T-helper 17 cell (primary cell): ENCODE measurements around the gene GAB1. TPM values are rescaled to one million over a fixed set of nuclear protein-coding genes. Genes with fewer than 3 reads are reported as not detected.

Experiments
- ATAC-seq: fragments of 150-1000 bp; cut with Tn5 transposase; 2 replicates; pipeline ENCODE4 v1.10.0; 2021; ENCODE audit warnings: mild to moderate bottlenecking, moderate library complexity
- DNase-seq, 3 donors: peaks; one replicate each; pipeline versions ENCODE4 v3.0.0 to v3.0.0-alpha.2; 2020 to 2021
- H3K9me3 ChIP-seq: one replicate; pipeline ENCODE4 v1.7.0; 2013; ENCODE audit warnings: low read length, mild to moderate bottlenecking; ENCODE audit not compliant: control insufficient read depth, poor library complexity, severe bottlenecking
- H3K27ac Mint-ChIP-seq: one replicate; pipeline ENCODE4 v1.8.0; 2022; ENCODE audit warnings: mild to moderate bottlenecking, moderate library complexity, mixed read lengths
- H3K27me3 Mint-ChIP-seq: one replicate; pipeline ENCODE4 v1.8.0; 2022; ENCODE audit warnings: mixed read lengths
- H3K36me3 Mint-ChIP-seq: one replicate; pipeline ENCODE4 v1.8.0; 2022; ENCODE audit warnings: low read depth, mixed read lengths
- H3K4me1 Mint-ChIP-seq: one replicate; pipeline ENCODE4 v1.8.0; 2022; ENCODE audit warnings: mild to moderate bottlenecking, mixed read lengths
- H3K4me3 Mint-ChIP-seq: one replicate; pipeline ENCODE4 v1.8.0; 2022; ENCODE audit warnings: mild to moderate bottlenecking, moderate library complexity, mixed read lengths
- total RNA-seq, 4 donors: library from RNA in 2 of 4; stranded (reverse) in 2 of 4; gene quantifications; one replicate each; pipeline ENCODE4 v1.2.3 and lab custom pipeline; 2022 to 2026

The GAB1 gene
- total RNA-seq, 2 donors from 2014 or later, result 2.0 to 3.5 TPM

DNA sequence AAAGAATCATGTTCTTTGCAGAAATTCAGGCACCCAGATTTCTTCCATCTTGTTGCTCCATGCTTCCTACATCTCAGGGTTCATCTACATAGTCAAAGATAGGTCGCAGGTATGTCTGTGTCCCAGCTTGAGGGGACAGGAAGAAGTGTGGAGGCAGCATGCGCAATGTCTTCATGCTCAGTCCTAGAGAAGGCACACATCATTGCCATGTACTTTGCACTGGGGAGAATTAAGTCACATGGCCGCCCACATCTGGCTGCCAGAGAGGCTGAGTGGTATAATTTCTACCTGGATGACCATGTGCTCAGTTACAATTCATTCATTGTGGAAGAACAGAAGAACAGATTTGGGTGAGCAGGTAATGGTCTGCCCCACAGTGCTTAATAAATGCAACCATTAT is 54.1 kb downstream of the GAB1 start:
- Mint-ChIP-seq H3K4me1 (no peaks in the 10 kb centered on the region), H3K27ac (no peak overlapping the region), H3K27me3 (peaks cover 54% of the 10 kb centered on the region), H3K36me3 (peaks cover 2% of the 10 kb centered on the region), H3K4me3 (no peak overlapping the region)
- ATAC-seq, result no peak
- DNase-seq, result no peak
- no peaks in the 10 kb centered on the region for H3K9me3 ChIP-seq

DNA sequence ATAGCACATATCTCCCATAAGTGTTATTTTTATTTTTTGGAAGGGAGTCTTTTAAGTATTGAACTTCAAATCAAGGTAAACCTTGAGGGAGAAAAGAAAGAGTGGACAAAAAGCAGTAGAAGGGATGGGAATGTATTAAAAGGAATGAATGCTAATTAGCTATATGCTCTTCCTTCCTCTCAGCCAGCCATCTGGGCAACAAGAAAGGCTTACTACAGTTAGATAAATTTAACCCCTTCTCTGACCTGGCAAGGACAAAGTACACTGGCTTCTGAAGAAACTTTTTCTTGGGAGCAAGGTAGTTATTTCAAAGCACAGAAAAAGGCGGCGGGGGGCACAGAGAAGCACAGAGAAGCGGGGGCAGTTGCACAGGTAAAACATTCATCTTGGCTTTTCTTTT is 54.6 kb downstream of the GAB1 start:
- Mint-ChIP-seq H3K4me3 (no peak overlapping the region), H3K27me3 (peaks cover 59% of the 10 kb centered on the region), H3K27ac (no peak overlapping the region), H3K4me1 (no peaks in the 10 kb centered on the region), H3K36me3 (peaks cover 2% of the 10 kb centered on the region)
- no peaks in the 10 kb centered on the region for H3K9me3 ChIP-seq
- ATAC-seq (no peak), DNase-seq (no peak)

DNA sequence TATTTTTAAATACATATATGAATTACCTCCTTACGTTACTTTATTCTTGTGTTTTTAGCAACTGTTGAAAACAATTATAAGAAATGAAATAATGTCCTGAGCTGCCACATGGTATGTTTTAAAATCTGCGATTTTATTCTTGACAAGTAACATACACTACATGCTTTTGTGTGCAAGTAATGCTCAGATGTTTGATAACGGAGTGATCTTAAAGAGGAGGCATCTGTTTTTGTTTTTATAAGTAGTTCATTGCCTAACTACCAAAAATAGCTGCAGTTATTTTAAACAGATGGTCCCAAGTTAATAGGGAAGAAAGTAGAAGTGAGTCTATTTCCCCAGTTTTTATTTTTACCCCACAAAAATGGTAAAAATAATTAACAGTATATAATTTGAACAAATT is 55.2 kb downstream of the GAB1 start:
- no peak overlapping the region for H3K4me3 Mint-ChIP-seq
- no peak for DNase-seq
- H3K36me3 Mint-ChIP-seq, result peaks cover 2% of the 10 kb centered on the region
- H3K27me3 Mint-ChIP-seq, result peaks cover 65% of the 10 kb centered on the region
- H3K9me3 ChIP-seq, result no peaks in the 10 kb centered on the region
- H3K4me1 Mint-ChIP-seq, result no peaks in the 10 kb centered on the region
- no peak overlapping the region for H3K27ac Mint-ChIP-seq
- ATAC-seq, result no peak

DNA sequence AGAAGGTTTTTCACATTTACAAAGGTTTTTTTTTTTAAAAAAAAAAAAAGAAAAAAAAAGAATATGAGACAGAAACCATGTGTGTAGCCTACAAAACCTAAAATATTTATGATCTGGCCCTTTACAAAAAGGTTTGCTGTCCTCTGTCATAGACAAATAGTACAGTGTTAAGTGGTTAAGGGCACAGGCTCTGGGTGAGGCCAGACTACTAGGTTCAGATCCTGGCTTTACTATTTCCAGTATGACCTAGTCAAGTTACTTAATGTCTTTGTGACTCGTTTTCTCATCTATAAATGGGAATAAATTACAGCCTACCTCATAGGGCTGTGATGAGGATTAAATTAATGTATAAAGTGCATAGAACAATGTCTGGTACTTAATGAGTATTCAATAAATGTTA is 56.5 kb downstream of the GAB1 start:
- Mint-ChIP-seq H3K4me3 (no peak overlapping the region), H3K27me3 (peaks cover 59% of the 10 kb centered on the region), H3K36me3 (no peaks in the 10 kb centered on the region), H3K4me1 (no peaks in the 10 kb centered on the region), H3K27ac (no peak overlapping the region)
- H3K9me3 ChIP-seq, result no peaks in the 10 kb centered on the region
- ATAC-seq (no peak), DNase-seq (no peak)

DNA sequence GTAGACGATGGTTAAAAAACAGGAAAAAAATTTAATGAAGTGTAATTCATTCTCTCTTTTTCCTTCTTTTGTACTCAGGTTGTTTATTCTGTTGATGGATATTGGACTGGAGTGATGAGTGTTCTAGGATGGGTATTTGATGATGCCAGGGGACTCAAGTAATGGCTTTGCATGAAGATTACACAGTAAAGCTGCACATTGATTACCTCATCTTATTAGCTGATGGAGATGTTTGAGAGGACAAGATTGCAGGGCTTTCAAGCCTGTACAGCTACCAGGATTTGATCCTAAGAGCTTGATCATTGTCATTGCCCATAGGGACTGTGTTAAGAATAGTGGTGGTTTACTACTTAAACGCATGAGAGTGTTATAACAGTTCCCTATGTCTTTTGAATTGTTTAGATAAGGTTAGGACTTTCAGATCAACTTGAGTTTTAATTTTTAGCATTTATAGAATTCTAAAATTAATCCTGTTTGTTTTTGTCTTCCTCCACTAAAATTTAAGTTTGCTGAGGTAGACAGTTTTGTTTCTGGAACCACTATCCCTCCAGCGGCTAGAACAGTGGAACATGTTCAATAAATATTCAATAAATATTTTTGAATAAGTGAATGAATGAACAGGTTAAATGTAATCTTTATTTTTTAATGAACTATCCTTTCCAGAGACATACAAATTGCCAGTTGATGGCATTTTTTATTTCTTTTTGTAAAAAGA is 58.2 kb downstream of the GAB1 start:
- no peaks in the 10 kb centered on the region for H3K9me3 ChIP-seq
- no peaks in the 10 kb centered on the region for H3K36me3 Mint-ChIP-seq
- H3K4me1 Mint-ChIP-seq, result peaks cover 3% of the 10 kb centered on the region
- no peak overlapping the region for H3K4me3 Mint-ChIP-seq
- no peak overlapping the region for H3K27ac Mint-ChIP-seq
- ATAC-seq (no peak), DNase-seq (no peak)
- H3K27me3 Mint-ChIP-seq, result peaks cover 45% of the 10 kb centered on the region

DNA sequence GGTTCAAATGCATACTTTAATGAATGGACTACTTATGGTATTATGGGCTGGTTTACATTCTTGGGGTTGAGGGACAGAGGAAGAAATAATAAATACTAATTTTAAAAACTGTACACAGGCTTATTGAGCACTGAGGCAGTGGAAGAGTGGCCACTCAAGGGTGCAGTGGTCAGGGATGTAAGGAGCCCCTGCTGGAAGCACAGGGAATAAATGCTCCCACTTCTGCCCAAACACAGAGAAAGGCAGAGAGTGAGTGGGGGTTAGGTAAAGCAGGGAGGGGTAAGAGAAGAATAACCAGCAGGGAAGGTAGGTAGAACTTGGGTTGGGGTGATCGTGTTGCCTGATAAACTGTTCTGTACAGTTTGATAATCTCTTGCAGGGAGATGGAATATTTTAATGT is 60.0 kb downstream of the GAB1 start:
- DNase-seq (no peak), ATAC-seq (no peak)
- H3K27ac Mint-ChIP-seq, result no peak overlapping the region
- no peaks in the 10 kb centered on the region for H3K36me3 Mint-ChIP-seq
- peaks cover 31% of the 10 kb centered on the region for H3K27me3 Mint-ChIP-seq
- no peaks in the 10 kb centered on the region for H3K9me3 ChIP-seq
- no peak overlapping the region for H3K4me3 Mint-ChIP-seq
- H3K4me1 Mint-ChIP-seq, result peaks cover 3% of the 10 kb centered on the region

DNA sequence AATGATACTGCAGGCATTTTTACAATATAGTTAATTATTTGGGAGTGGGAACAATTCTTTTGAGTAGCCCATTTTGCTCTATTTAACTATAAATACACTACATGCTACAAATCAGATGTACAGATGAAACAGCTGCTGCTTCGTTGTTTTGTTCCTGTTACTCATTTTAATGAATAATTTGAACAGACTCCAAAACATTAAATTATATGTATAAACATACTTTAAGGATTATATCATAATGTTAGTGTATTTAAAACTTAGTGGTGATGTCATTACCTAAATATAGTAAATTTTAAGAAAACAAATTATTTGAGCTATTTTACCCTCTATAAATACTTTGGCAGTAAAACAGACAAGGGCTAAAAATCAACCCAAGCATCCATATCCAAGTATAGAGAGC is 60.7 kb downstream of the GAB1 start:
- Mint-ChIP-seq H3K4me1 (peaks cover 3% of the 10 kb centered on the region), H3K36me3 (no peaks in the 10 kb centered on the region), H3K4me3 (no peak overlapping the region), H3K27ac (no peak overlapping the region), H3K27me3 (peaks cover 31% of the 10 kb centered on the region)
- ATAC-seq (no peak), DNase-seq (no peak)
- H3K9me3 ChIP-seq, result no peaks in the 10 kb centered on the region

DNA sequence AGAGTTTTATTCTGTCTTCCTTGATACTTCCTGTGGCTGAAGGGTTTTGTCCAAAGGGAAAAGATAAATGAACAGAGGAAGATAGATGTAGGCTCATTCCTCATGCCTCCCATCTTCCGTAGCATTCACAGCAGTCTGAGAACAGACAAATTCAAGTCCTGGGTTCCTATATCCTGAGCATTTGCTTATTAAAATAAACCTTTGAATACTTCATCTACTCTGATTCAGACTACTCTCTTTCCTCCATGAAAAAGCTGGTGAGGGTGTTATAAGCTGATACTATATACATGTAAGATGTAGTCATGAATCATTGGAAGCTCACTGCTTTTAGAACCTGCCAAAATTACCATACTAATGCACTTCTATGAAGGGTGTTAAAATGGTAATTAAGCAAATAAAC is 61.2 kb downstream of the GAB1 start:
- peaks cover 3% of the 10 kb centered on the region for H3K4me1 Mint-ChIP-seq
- H3K9me3 ChIP-seq, result no peaks in the 10 kb centered on the region
- no peak overlapping the region for H3K4me3 Mint-ChIP-seq
- peaks cover 31% of the 10 kb centered on the region for H3K27me3 Mint-ChIP-seq
- no peak for ATAC-seq
- no peak for DNase-seq
- no peak overlapping the region for H3K27ac Mint-ChIP-seq
- no peaks in the 10 kb centered on the region for H3K36me3 Mint-ChIP-seq

DNA sequence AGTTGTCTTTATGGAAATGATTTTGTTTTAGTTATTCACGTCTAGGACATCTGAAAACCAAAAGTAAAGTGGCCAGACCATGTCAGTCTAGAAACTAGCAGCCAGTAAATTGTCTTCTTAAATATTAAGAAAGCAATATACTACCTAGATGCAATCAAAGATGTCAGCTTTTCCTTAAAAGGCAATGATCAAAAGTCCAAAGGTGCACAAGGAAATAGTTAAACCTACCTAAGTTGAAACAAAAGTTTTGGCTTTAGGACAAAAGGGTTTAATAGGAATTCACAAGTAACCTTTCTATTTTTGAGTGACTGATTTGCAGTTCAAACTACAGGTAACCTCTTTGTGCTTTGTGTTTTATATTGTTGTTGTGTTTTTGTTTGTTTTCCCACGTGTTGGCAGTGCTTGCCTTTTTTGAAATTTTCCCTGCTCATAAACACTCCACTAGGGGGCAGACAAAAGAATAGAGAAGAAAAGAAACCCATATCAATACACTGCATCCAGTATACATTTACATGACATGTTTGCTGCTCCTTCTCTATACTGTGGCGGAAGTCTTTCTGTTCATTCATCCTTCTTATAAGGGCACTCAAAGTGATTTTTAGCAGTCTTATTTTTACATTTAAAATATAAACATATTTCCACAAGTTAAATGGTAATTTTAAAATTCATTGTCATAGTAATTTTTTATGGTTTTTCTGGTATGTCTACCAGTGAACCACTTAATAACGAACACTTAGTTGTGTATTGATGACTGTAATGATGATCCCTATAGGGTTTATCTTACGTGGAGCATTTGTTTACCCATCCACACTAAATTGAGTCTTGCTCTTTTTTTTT is 62.7 kb downstream of the GAB1 start:
- H3K27me3 Mint-ChIP-seq, result peaks cover 29% of the 10 kb centered on the region
- peaks cover 9% of the 10 kb centered on the region for H3K4me1 Mint-ChIP-seq
- peak; percentile 72 for ATAC-seq

DNA sequence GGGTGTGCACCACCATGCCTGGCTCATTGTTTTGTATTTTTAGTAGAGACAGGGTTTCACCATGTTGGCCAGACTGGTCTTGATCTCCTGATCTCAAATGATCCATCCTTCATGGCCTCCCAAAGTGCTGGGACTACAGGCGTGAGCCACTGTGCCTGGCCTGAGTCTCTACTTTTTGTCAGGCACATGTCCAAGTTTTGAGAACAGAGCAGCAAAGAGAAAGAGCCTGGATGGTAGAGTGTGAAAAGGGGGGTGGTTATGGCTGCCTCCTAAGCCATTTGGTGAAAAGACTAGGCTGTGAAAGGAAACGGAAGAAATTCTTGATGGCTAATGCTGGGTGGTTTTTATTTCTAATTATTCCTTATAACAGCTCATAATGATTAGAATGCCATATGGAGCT is 63.4 kb downstream of the GAB1 start:
- no peak overlapping the region for H3K27ac Mint-ChIP-seq
- H3K27me3 Mint-ChIP-seq, result peaks cover 29% of the 10 kb centered on the region
- no peak overlapping the region for H3K4me3 Mint-ChIP-seq
- H3K9me3 ChIP-seq, result no peaks in the 10 kb centered on the region
- H3K4me1 Mint-ChIP-seq, result peaks cover 14% of the 10 kb centered on the region
- DNase-seq (no peak), ATAC-seq (no peak)
- no peaks in the 10 kb centered on the region for H3K36me3 Mint-ChIP-seq

More for the DNA sequence above, 62.7 kb downstream of the GAB1 start:
- H3K9me3 ChIP-seq, result no peaks in the 10 kb centered on the region
- Mint-ChIP-seq H3K4me3 (no peak overlapping the region), H3K27ac (no peak overlapping the region), H3K36me3 (no peaks in the 10 kb centered on the region)
- no peak for DNase-seq

DNA sequence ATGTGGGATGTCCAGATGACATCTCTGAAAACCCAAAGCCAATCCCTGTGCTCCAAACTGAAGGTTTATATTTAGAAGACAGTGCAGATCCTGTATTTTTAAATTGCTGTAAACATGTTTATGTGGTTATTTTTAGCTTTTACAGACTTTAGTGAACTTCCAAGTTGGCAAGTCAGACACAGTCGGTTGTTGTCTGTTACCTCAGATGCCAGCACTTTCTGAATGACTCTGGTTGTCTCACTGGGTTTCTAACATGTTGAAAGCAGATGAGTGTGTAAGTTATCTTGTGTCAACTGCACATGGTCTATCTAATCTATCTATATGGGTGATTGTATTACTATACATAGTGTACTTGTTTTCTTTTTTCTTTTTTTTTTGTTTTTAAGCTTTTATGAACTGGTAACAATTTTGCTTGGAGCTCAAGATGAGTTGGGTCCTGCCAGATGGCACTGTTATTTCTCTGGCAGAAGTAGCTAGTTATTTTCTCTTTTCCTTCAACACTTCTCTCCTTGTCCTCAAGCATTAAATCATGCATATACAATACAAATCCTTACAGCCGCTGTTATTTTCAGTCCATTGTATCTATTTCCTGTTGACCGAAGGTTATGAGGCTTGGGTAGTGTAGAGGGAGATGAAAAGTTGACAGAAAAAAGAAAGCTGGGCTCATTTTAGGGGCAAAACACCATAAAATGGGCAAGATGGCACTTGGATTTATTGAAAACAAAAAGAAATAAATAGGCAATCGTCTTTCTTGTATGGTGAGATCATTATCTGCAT is 66.3 kb downstream of the GAB1 start:
- peak overlapping the region; percentile 46 for H3K4me3 Mint-ChIP-seq
- ATAC-seq (no peak), DNase-seq (no peak)
- H3K27ac Mint-ChIP-seq, result no peak overlapping the region
- peaks cover 9% of the 10 kb centered on the region for H3K27me3 Mint-ChIP-seq
- H3K36me3 Mint-ChIP-seq, result no peaks in the 10 kb centered on the region
- no peaks in the 10 kb centered on the region for H3K9me3 ChIP-seq
- peaks cover 18% of the 10 kb centered on the region for H3K4me1 Mint-ChIP-seq

DNA sequence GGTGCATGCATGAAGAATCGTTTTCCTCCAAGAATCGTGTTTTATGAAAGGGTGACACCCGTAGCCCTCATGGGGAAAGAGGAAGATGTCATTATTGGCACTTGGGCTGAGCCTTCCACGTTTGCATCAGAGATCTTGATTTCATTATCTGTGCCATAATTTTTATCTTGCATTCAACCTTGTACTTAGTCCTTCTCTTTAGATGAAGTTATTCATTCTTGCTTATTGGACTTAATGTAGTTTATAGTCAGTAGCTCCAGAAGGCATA is 66.8 kb downstream of the GAB1 start:
- H3K27ac Mint-ChIP-seq, result no peak overlapping the region
- ATAC-seq (no peak), DNase-seq (no peak)
- peaks cover 9% of the 10 kb centered on the region for H3K27me3 Mint-ChIP-seq
- no peaks in the 10 kb centered on the region for H3K36me3 Mint-ChIP-seq
- peak overlapping the region; percentile 46 for H3K4me3 Mint-ChIP-seq
- H3K9me3 ChIP-seq, result no peaks in the 10 kb centered on the region
- peaks cover 18% of the 10 kb centered on the region for H3K4me1 Mint-ChIP-seq

DNA sequence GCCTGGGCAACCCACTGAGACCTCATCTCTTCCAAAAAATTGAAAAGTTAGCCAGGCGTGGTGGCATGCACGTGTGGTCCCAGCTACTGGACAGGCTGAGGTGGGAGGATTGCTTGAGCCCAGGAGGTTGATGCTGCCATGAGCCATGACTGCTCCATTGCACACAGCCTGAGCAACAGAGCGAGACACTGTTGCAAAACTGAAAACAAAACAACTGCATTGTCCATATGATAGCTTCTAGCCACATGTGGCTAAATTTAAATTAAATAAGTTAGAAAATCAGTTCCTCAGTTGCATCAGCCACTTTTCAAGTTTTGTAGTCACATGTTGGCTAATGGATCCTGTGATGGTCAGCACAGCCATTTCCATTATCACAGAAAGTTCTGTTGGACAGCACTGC is 67.9 kb downstream of the GAB1 start:
- Mint-ChIP-seq H3K4me3 (no peak overlapping the region), H3K27ac (no peak overlapping the region), H3K36me3 (no peaks in the 10 kb centered on the region), H3K4me1 (peaks cover 16% of the 10 kb centered on the region), H3K27me3 (peaks cover 19% of the 10 kb centered on the region)
- no peaks in the 10 kb centered on the region for H3K9me3 ChIP-seq
- ATAC-seq (no peak), DNase-seq (no peak)
